SKM-1 (cell line): ENCODE results near the gene NFYB.
"Not testable (repeated sequence)": the region's sequence is repeated elsewhere in the genome, so short reads cannot be mapped to it uniquely, and the experiment has no call there.

Experiments used
- DNase-seq: peaks from one replicate; lab custom pipeline; 2025; ENCODE audit not compliant: unreplicated experiment; lab: John Stamatoyannopoulos, UW

NFYB gene

DNA sequence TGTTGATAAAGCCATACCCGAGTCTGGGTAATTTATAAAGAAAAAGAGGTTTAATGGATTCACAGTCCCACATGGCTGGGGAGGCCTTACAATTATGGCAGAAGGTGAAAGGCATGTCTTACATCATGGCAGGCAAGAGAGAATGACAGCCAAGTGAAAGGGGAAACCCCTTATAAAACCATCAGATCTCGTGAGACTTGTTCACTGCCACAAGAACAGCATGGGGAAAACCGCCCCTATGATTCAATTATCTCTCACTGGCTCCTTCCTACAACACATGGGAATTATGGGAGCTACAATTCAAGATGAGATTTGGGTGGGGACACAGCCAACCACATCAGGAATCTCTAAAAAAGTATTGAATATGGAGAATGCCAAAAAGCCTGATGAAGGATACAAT is 25.0 kb upstream of the NFYB start:
- DNase-seq = not testable (repeated sequence)

GRCh38 chr12:104155711-104156555 is 17.9 kb upstream of the NFYB start:
- no peak for DNase-seq

GRCh38 chr12:104154806-104155205 is 16.8 kb upstream of the NFYB start:
- DNase-seq = no peak

DNA sequence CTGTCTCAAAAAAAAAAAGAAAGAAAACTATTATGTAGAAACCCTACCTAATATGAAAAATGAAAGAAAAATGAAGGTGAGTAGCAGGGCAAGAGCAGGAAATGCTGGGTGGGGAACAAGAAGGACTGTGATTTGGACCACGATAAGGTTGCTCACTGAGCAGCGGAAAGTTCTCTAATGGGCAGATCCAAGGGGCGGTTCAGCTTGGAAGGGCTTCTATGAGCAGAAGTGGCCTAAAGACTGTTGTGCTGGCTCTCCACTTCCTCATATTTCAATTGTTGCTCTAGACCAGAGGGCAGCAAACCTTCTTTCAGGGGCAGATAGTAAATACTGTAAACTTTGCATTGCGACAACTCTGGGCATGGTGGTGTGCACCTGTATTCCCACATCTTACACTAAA is 16.3 kb upstream of the NFYB start:
- no peak for DNase-seq

GRCh38 chr12:104152685-104153241 is 14.8 kb upstream of the NFYB start:
- no peak for DNase-seq

- no peak for DNase-seq
Measured at GRCh38 chr12:104150416-104150815, 12.4 kb upstream of the NFYB start.

GRCh38 chr12:104147346-104147745 is 9.3 kb upstream of the NFYB start:
- DNase-seq = no peak

DNA sequence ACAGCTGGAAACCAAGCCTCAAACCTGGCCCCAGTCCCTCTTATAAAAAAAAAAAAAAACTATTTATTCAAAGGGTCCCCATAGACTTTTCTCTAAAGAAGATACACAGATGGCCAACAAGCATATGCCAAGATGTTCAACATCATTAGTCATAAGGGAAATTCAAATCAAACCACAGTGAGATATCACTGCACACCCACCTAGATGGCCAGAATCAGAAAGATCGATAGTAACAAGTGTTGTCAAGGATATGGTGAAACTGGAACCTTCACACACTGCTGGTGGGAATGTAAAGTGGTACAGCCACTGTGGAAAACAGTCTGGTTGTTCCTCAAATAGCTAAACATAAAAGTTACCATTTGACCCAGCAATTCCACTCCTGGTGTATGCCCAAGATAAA is 5.9 kb upstream of the NFYB start:
- DNase-seq = no peak

DNA sequence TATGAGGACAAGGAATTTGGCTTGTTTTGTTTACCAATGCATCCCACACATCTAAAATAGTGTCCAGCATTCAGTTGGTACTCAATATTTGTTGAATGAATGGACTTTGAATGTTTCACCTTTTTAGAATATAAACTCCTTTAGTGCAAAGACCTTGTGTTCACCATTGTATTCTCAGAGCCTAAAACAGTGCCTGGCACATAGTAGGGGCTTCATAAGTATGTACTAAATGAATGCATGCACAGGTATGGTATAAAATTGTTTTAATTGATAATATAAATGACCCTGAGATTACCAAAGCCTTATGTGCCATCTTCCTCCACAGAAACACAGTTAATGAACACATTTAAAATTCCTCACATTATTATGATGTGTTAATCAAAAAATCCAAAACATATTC is 5.0 kb upstream of the NFYB start:
- no peak for DNase-seq

- DNase-seq = no peak
Measured at GRCh38 chr12:104142543-104142942, 4.5 kb upstream of the NFYB start.

GRCh38 chr12:104138797-104139152 is 765 bp upstream of the NFYB start:
- no peak for DNase-seq

DNA sequence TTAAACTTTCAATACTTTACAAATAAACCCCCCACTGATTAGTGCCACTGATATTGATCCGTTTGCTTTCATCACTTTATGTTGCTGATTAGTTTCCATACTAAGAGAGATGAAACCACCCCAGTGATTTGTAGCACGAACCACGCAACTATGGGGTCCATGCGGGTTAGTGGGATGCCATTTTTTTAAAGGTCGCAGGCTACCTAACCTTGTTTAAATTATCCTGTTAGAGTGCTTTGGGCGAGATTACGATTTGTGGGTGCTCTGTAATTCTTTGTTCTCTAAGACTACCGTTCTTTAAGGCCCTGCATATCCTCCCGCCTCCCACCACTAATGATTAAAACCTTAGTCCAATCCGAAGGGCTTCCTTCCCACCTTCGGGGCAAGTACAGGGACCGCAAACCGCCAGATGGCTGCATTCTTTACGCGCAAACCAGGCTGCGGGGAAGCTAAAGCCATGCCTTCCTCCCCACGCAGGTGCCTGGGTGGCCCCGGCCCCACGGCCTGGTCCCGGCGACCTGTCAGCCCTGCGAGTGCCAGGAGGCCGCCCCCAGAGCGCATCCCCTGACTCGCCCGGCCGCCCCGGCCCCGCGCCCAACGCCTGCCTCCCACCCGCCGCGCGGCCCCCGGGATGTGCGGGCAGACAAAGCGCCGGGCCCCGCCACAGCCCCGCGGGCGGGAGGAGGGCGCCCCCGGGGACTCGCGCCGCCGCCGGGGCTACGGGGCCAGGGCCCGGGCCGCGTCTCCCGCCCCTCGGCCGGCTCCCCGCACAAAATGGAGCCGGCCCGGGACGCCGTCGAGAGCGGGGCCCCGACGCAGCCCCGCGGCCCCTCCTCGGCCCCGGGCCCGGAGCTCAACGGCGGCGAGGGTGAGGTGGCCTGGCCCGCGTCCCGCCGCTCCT is 759 bp downstream of the NFYB start:
- no peak for DNase-seq

GRCh38 chr12:104136577-104136976 is 1.4 kb downstream of the NFYB start:
- no peak for DNase-seq

GRCh38 chr12:104134882-104135281 is 3.1 kb downstream of the NFYB start:
- DNase-seq = no peak

- DNase-seq = no peak
Measured at GRCh38 chr12:104133866-104134265, 4.1 kb downstream of the NFYB start.

GRCh38 chr12:104133321-104133720 is 4.7 kb downstream of the NFYB start:
- no peak for DNase-seq

- no peak for DNase-seq
Measured at GRCh38 chr12:104132351-104132956, 5.6 kb downstream of the NFYB start.

GRCh38 chr12:104131609-104132008 is 6.4 kb downstream of the NFYB start:
- no peak for DNase-seq

DNA sequence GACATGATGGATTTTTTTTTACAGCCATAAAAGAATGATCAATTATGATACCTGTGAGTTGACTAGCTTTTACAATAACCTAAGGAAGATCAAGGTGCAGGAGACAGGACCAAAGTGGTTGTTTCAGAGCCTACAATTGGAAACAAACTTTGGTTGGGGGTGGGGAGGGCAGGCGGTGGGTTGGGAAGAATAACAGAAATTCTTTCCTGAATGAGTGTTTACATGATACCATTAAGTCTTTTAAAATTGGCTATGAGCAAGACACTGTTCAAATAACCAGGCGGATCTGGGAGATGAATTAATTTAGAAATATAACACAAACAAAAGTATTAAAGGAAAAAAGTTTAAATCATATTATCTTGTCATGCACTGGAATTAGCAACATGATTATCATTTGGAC is 7.2 kb downstream of the NFYB start:
- no peak for DNase-seq

DNA sequence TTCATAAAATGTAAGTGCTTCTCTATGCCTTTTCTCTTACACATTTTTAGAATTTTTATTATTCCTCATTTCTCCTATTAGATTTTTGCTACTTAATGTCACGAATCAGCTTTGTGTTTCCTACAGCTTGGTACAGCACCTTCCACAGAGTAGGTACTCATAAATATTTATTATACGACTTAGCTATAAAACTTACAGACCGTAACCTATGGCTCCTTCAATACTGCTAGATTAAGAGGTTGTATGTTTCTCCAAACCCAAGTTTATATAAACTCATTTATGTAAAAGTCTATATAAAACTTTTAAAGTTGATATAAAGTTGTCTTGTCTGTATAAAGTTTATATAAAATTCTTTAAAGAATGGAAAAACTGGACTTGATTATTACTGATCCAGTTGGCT is 11.5 kb downstream of the NFYB start:
- DNase-seq = no peak

DNA sequence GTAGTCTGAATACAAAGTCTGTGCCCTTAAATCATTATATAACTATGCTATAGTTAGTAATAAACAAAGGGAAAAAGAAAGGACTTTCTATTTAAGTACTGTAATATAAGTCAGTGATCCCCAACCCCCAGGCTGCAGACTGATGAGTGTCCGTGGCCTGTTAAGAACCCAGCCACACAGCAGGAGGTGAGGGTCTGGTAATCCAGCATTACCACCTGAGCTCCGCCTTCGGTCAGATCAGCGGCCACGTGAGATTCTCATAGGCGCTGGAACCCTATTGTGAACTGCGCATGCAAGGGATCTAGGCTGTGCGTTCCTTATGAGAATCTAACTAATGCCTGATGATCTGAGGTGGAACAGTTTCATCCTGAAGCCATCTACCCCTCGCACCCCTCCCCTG is 15.7 kb downstream of the NFYB start:
- no peak for DNase-seq

DNA sequence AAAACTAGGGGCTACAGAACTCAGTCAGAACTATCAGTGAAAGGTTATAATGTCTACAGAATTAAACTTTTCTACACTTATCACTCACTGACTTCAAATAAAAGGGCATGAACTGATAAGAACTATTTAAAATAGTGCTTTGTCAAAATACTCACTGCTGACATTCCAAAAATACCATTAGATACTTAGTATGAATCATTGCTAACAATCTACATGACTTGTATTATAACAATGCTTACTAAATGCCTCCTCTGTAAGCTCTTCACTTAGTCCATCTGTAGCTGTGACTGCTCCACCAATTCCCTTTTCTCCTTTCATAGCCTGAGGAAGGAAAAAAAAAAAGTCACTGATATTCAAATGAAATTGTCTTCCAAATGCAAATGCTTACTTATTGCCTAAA is 17.0 kb downstream of the NFYB start:
- no peak for DNase-seq
